HCT116 (cell line): ENCODE results near the gene ENHO.

Experiments used
- CTCF ChIP-seq, 3 experiments: fragments of 200-600 bp in 1 of 3; sonication (generic) in 1 of 3; IDR thresholded peaks in 2 of 3; conservative IDR thresholded peaks in 1 of 3; 2 replicates each; pipeline ENCODE4 v1.5.1; 2012 to 2017; ENCODE audit warnings: low read depth in 2 of 3, low read length in 2 of 3, antibody characterized with exemption in 1 of 3, borderline replicate concordance in 1 of 3, control low read depth in 1 of 3, mild to moderate bottlenecking in 1 of 3, mixed read lengths in 1 of 3, mixed run types in 1 of 3, moderate library complexity in 1 of 3; ENCODE audit not compliant: insufficient read depth in 1 of 3
- EZH2phosphoT487 ChIP-seq: fragments of 200-600 bp; IDR thresholded peaks from 2 replicates; pipeline ENCODE4 v1.6.1; 2018; ENCODE audit warnings: antibody characterized with exemption, borderline replicate concordance
- MAX ChIP-seq: IDR thresholded peaks from 2 replicates; pipeline ENCODE4 v1.6.1; 2012
- ZFX ChIP-seq: fragments of 450-650 bp; IDR thresholded peaks from 2 replicates; pipeline ENCODE4 v1.6.1; 2017

GRCh38 chr9:34557426-34558321, 34.9 kb upstream of the ENHO start:
- TF ChIP-seq CTCF (IDR thresholded peaks at IDR 0.05 in 2 of 3, conservative IDR thresholded peaks at IDR 0.05 in 1 of 3; ENCODE audit: borderline replicate concordance in 1 of 3, insufficient read depth in 1 of 3, low read depth in 2 of 3, low read length in 2 of 3) = no peak
- TF ChIP-seq ZFX = no peak
- TF ChIP-seq EZH2phosphoT487 = no peak
- no peak for TF ChIP-seq MAX
